ENCODE data around the gene RALGAPA1.

- TF ChIP-seq SMC3 (IDR thresholded peaks at IDR 0.05; ENCODE audit: low read length): no peak
- TF ChIP-seq POLR2A (IDR thresholded peaks at IDR 0.05; ENCODE audit: insufficient read depth in 1 of 2, low read depth in 2 of 2, low read length in 2 of 2): no peak
- no peak for TF ChIP-seq JUND (CRISPR knock-in tag; IDR thresholded peaks at IDR 0.05)
Measured at GRCh38 chr14:35543006-35543405, 266.1 kb downstream of the RALGAPA1 start.
